MM.1S (cell line): ENCODE results near the gene MMRN2.

ENCODE experiments used
- EZH2 ChIP-seq: fragments of 300-600 bp; sonication (generic); optimal IDR thresholded peaks from 2 replicates; pipeline ENCODE3; 2017; ENCODE audit warnings: low read depth, mild to moderate bottlenecking, antibody characterized with exemption, low read length, mixed read lengths
- TF ChIP-seq, protein P1 (sequence below): fragments of 300-600 bp; sonication (generic); IDR thresholded peaks from 2 replicates; pipeline ENCODE4 v1.5.1; 2016; ENCODE audit warnings: antibody characterized with exemption, low read length, mixed read lengths

DNA sequence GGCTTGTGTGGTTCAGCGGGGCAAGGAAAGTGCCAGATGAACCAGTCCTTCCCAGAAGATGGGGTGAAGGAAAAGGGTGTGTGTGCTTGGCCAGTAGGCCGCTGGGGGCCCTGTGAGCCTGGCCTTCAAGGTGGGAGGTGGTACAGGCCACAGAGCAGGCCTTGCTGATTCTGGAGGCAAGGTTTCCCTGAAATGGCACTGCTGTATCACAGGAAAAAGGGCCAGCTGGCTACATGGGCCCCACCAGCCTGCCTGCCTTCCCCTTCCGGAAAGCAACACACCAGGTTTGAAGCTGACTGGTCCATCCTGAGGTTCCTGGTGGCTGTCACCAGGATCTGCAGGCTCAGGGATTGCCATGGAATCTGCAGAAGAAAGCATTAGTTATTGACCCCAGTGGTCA is 12.5 kb downstream of the MMRN2 start:
- TF ChIP-seq, protein P1, sequence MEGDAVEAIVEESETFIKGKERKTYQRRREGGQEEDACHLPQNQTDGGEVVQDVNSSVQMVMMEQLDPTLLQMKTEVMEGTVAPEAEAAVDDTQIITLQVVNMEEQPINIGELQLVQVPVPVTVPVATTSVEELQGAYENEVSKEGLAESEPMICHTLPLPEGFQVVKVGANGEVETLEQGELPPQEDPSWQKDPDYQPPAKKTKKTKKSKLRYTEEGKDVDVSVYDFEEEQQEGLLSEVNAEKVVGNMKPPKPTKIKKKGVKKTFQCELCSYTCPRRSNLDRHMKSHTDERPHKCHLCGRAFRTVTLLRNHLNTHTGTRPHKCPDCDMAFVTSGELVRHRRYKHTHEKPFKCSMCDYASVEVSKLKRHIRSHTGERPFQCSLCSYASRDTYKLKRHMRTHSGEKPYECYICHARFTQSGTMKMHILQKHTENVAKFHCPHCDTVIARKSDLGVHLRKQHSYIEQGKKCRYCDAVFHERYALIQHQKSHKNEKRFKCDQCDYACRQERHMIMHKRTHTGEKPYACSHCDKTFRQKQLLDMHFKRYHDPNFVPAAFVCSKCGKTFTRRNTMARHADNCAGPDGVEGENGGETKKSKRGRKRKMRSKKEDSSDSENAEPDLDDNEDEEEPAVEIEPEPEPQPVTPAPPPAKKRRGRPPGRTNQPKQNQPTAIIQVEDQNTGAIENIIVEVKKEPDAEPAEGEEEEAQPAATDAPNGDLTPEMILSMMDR: no peak
- no peak for TF ChIP-seq EZH2
